SU-DHL-6 (cell line): Measurements from ENCODE around the gene HCN4.

ENCODE experiments used
- H2AFZ ChIP-seq: fragments of 200-600 bp; sonication (generic); 2 replicates; pipeline ENCODE4 v1.6.1; 2014; ENCODE audit warnings: low read depth, mild to moderate bottlenecking, moderate library complexity, mixed read lengths, antibody characterized with exemption, low read length; ENCODE audit not compliant: severe bottlenecking
- H3F3A ChIP-seq: fragments of 200-600 bp; shearing (Covaris generic); 2 replicates; pipeline ENCODE4 v1.6.0; 2016; ENCODE audit warnings: antibody characterized with exemption, mild to moderate bottlenecking; ENCODE audit not compliant: insufficient read depth
- H3K27ac ChIP-seq: fragments of 200-600 bp; sonication (generic); 2 replicates; pipeline ENCODE4 v1.5.1; 2016; ENCODE audit warnings: low read depth, mild to moderate bottlenecking, low read length, moderate library complexity, mixed read lengths
- H3K27me3 ChIP-seq: fragments of 200-600 bp; sonication (generic), shearing (Covaris generic); 2 replicates; pipeline ENCODE4 v1.6.0; 2014; ENCODE audit warnings: mild to moderate bottlenecking, low read length
- H3K36me3 ChIP-seq: fragments of 200-600 bp; sonication (generic); 2 replicates; pipeline ENCODE4 v1.6.1; 2014; ENCODE audit warnings: mild to moderate bottlenecking, low read length, mixed read lengths
- H3K4me2 ChIP-seq: fragments of 300-600, 200-600 bp; shearing (Covaris generic), sonication (generic); 2 replicates; pipeline ENCODE4 v1.6.0; 2014; ENCODE audit warnings: low read length, low read depth, mild to moderate bottlenecking; ENCODE audit not compliant: poor library complexity, severe bottlenecking
- H3K4me3 ChIP-seq: fragments of 200-600 bp; sonication (generic); 2 replicates; pipeline ENCODE4 v1.5.1; 2014; ENCODE audit warnings: antibody characterized with exemption, low read length, mild to moderate bottlenecking, mixed read lengths; ENCODE audit not compliant: insufficient read depth, poor library complexity, severe bottlenecking
- H3K79me2 ChIP-seq: fragments of 200-600 bp; sonication (generic); 2 replicates; pipeline ENCODE4 v1.6.1; 2014; ENCODE audit warnings: mild to moderate bottlenecking, low read length, moderate library complexity; ENCODE audit not compliant: insufficient read depth
- H3K9ac ChIP-seq: fragments of 200-600 bp; sonication (generic); 2 replicates; pipeline ENCODE4 v1.7.0; 2014; ENCODE audit warnings: mild to moderate bottlenecking, low read length
- H3K9me2 ChIP-seq: fragments of 200-600 bp; sonication (generic); replicated peaks from 2 replicates; pipeline ENCODE4 v1.6.1; 2014; ENCODE audit warnings: low read length; ENCODE audit not compliant: insufficient read depth
- H3K9me3 ChIP-seq: fragments of 200-600 bp; sonication (generic); 2 replicates; pipeline ENCODE4 v1.6.1; 2014; ENCODE audit warnings: low read length, mixed read lengths; ENCODE audit not compliant: insufficient read depth
- H4K20me1 ChIP-seq: fragments of 200-600 bp; sonication (generic); 2 replicates; pipeline ENCODE4 v1.6.1; 2014; ENCODE audit warnings: low read depth, mild to moderate bottlenecking, antibody characterized with exemption, low read length, moderate library complexity, mixed read lengths
- EZH2phosphoT487 ChIP-seq: fragments of 200-600 bp; sonication (generic), shearing (Covaris generic); conservative IDR thresholded peaks from 2 replicates; pipeline ENCODE4 v1.6.1; 2018; ENCODE audit warnings: mild to moderate bottlenecking, antibody characterized with exemption, low read length, moderate library complexity, mixed read lengths
- TF ChIP-seq, protein P1 (sequence below): fragments of 200-600 bp; sonication (generic); IDR thresholded peaks from one replicate; pipeline ENCODE4 v1.5.1; 2017; ENCODE audit warnings: antibody characterized with exemption, mild to moderate bottlenecking, low read length, moderate library complexity; ENCODE audit not compliant: insufficient read depth, poor library complexity, severe bottlenecking

HCN4 gene

DNA sequence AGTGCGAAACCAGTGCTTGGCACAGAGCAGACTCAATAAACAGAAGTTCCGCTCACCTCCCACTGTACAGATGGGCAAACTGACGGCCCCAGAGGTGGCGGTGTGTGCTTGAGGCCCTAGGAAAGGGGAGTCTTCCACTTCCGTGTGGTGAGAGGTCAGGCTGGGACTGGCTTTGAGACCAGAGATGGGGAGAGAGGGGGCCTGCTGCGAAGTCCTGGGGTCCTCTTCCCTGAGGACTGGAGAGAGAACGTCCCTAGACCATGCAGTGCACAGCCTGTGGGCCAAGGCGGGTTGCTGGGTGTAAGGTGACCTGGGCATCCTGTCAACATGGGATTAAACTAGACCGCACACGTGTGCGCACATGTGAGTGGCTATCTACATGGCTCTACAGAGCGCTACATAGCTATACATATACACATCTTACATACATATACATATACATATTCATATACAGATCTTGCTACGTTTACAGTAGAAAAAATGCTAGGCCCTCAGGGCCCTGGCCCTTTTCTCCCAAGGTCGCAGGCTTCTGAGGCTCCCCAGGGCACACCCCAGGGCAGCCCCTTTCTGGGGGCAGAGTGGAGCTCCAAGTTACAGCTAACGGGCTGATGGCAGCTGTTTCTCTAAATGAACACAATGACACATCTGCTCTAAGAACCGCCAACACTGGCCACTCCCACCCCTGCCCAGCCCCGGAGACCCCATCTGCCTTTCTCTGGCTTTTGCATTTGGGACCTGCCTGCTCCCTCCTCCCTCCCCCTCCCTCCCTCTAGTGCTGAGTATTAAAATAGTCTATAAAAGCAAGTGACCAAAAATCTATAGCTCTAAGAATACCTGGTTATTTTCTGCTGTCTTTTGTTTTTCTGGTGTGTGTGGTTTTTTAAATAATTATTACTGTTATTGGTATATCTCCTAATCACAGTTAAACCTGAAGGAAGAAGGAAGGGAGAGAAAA is 47.0 kb downstream of the HCN4 start:
- Histone ChIP-seq H3K4me3 (no peak overlapping the region), H3K27ac (no peak overlapping the region), H3K36me3 (no peaks in the 10 kb centered on the region), H3K9me2 (no peaks in the 10 kb centered on the region), H3K4me2 (no peak overlapping the region), H4K20me1 (no peaks in the 10 kb centered on the region), H3K79me2 (no peaks in the 10 kb centered on the region), H3K9me3 (no peaks in the 10 kb centered on the region), H2AFZ (no peak overlapping the region), H3K27me3 (no peaks in the 10 kb centered on the region), H3K9ac (no peak overlapping the region), H3F3A (no peaks in the 10 kb centered on the region)
- TF ChIP-seq, protein P1, sequence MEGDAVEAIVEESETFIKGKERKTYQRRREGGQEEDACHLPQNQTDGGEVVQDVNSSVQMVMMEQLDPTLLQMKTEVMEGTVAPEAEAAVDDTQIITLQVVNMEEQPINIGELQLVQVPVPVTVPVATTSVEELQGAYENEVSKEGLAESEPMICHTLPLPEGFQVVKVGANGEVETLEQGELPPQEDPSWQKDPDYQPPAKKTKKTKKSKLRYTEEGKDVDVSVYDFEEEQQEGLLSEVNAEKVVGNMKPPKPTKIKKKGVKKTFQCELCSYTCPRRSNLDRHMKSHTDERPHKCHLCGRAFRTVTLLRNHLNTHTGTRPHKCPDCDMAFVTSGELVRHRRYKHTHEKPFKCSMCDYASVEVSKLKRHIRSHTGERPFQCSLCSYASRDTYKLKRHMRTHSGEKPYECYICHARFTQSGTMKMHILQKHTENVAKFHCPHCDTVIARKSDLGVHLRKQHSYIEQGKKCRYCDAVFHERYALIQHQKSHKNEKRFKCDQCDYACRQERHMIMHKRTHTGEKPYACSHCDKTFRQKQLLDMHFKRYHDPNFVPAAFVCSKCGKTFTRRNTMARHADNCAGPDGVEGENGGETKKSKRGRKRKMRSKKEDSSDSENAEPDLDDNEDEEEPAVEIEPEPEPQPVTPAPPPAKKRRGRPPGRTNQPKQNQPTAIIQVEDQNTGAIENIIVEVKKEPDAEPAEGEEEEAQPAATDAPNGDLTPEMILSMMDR = no peak
- no peak for TF ChIP-seq EZH2phosphoT487

DNA sequence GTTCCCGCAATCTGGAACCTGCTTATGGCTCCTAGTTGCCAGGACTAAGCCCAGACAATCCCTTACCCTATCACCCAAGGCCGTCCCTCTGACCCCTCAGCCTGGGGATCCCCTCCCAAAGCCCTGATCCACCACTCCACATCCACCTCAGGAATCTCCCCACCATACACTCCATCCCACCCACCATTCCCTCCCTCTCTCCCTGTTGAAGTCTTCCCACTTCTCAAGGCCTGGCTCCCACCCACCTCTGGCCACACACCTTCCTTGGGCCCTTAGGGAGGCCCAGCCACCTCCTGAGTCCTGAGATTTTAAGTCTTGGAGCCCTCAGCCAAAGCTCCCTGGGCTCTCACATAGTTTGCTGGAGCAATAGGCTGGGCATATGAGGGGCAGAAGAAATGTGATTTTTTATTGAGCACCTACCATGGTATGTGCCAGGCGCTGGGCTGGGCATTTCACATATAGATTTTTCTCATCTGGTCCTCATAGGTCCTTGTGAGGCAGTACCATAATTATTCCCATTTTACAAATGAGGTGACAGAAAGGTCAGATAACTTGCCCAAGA is 48.1 kb downstream of the HCN4 start:
- TF ChIP-seq, protein P1 = no peak
- H3K9me2 ChIP-seq = no peaks in the 10 kb centered on the region
- no peaks in the 10 kb centered on the region for H3K9me3 ChIP-seq
- no peak overlapping the region for H3K4me2 ChIP-seq
- H3K9ac ChIP-seq = no peak overlapping the region
- H3K27me3 ChIP-seq = no peaks in the 10 kb centered on the region
- no peak overlapping the region for H3K4me3 ChIP-seq
- no peak overlapping the region for H3K27ac ChIP-seq
- H3K36me3 ChIP-seq = no peaks in the 10 kb centered on the region
- H2AFZ ChIP-seq = no peak overlapping the region
- H3K79me2 ChIP-seq = no peaks in the 10 kb centered on the region
- no peaks in the 10 kb centered on the region for H3F3A ChIP-seq
- H4K20me1 ChIP-seq = no peaks in the 10 kb centered on the region

DNA sequence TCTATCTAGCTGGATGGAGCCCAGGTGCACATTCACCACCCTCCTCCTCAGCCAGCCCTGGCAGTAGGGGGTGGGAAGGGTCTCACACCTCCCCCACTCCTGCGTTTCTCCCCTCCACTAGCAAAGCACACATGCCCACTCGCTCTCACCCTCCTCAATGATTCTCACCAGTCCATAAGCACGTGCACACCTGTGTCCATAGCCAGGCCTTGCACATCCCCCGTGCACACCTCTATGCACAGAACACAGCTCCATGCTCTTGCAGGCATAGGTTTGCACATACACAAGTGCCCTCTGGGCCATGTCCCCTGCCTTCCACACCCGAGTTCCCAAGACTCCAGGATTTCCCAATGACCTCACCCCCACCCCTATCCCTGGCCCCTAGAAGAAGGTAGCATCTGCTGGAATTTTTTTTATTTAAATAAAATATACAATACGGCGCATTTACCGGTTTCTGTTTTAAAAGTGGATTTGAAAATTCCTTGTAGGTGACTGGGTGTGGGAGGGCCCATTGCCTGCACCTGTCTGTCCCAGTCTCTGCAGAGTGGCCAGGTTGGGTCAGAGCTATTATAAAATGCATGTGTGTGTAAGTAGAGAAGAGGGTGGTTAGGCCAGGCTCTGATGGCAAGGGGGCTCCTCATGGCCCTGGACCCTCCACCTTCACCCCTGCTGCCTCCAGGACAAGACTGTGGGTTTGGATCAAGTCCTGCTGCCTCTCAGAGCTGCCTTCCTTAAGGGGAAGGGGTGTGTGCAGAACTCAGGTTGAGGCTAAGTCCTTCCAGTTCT is 49.1 kb downstream of the HCN4 start:
- Histone ChIP-seq H3F3A (no peaks in the 10 kb centered on the region), H3K9ac (no peak overlapping the region), H3K4me3 (no peak overlapping the region), H3K79me2 (no peaks in the 10 kb centered on the region), H3K36me3 (no peaks in the 10 kb centered on the region), H3K27me3 (no peaks in the 10 kb centered on the region), H3K9me3 (no peaks in the 10 kb centered on the region), H4K20me1 (no peaks in the 10 kb centered on the region), H3K4me2 (no peak overlapping the region), H3K27ac (no peak overlapping the region), H2AFZ (no peak overlapping the region), H3K9me2 (no peaks in the 10 kb centered on the region)
- TF ChIP-seq, protein P1 = no peak
- TF ChIP-seq EZH2phosphoT487 = no peak
